Stimulated activated CD4-positive, alpha-beta T cell treated with anti-CD3 and anti-CD28 coated beads, Interleukin-4, amount 100 ng/mL, for 4 hours (primary cell): ENCODE data around the gene DLL4.

Source experiments
- DNase-seq, 2 experiments: peaks; one replicate each; pipeline ENCODE4 v3.0.0-alpha.2; 2020

DLL4 gene

DNA sequence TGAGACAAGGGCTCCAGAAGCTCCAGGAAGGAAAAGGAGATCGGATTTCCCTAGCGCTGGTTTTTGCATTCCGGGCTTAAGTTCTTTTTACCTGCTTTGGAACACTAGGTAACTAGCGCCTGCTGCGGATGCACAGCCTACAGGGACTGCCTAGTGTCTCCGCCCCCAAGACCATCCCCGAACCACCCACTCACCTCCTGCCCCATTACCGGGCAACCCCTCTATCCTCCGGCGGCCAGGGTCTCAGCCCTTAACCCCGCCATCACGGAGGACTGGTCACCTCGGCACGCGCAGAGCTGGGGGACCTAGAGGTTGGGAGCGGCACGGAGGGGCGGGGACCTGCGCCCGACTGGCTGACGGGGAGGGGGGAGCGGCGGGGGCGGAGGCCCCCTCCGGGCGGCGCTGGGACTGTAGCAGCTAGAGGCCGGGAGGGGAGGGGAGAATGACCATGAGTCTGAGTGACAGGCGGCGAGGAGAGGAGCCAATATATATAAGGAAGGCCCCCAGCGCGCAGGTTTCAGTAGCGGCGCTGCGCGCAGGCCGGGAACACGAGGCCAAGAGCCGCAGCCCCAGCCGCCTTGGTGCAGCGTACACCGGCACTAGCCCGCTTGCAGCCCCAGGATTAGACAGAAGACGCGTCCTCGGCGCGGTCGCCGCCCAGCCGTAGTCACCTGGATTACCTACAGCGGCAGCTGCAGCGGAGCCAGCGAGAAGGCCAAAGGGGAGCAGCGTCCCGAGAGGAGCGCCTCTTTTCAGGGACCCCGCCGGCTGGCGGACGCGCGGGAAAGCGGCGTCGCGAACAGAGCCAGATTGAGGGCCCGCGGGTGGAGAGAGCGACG lies at the start of gene DLL4:
Gene DLL4, plus strand, starts transcription at position 520 of the 839 bp plus-strand sequence. CDS start 329 bp downstream, outside the sequence.
- peak; percentile 28 to 38 for DNase-seq

DNA sequence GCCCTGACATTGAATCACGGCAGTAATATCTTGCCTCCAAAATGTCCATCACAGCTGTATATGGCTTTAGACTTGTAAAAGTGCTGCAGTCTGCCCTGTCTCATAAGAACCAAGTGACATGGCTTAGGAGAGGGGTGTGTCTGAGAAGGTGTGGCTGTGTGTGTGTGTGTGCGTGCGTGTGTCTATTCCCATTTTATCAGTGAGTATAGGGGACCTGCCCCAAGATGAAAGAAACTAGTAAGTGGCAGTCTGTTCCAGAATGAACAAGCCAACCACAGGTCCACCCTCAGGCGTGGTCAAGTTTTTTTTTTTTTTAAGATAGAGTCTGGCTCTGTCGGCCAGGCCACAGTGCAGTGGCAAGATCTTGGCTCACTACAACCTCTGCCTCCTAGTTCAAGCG lies 49.5 kb upstream of the DLL4 start:
- no peak for DNase-seq

DNA sequence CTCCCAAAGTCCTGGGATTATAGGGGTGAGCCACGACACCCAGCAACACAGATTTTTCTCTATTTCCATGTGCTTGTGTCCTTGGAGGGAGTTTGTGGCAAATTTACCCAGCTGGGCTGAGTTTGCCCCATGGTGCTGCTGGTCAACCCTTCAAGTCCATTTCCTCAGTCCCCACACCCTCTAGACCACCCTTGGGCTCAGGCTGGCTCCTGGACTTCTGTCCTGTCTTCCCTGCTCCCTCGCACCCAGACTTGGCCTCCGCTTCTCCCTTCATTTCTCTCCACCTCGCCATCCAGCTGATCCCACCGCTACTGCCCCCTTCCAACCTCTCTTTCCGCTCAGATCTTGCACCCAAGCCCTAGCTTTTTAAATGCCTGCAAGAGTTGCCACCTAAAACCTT lies 47.8 kb upstream of the DLL4 start:
- no peak for DNase-seq

DNA sequence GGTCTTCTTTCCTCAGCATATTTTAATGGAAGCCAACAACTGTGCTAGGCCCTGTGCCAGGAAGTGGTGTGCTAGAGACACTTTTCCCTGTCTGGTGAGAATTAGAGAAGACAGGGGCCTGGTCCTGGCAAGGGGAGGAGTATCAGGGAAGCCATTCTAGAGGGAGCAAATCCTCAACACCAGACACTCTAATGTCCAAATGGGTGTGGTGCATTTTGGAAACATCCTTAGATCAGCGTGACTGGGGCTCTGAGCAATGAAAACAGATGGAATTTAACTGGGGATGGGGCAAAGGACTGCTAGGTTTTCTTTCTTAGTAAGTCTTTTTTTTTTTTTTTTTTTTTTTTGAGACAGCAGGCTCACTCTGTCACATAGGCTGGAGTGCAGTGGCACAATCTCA lies 42.6 kb upstream of the DLL4 start:
- no peak for DNase-seq

DNA sequence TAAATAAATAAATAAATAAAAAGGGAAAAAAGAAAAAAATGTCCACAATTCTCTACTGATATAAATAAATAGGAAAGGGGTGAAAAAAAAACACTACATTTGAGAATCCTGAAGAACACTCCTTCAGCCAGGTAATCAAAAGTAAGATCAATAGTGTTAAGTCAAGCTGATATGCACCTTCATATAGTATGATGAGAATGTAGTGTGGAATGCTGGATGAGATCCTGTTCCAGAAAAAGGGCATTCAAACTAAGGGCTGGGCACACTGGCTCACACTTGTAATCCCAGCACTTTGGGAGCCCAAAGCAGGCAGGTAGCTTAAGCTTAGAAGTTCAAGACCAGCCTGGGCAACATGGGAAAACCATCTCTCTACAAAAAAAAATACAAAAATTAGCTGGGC lies 40.0 kb upstream of the DLL4 start:
- no peak for DNase-seq

DNA sequence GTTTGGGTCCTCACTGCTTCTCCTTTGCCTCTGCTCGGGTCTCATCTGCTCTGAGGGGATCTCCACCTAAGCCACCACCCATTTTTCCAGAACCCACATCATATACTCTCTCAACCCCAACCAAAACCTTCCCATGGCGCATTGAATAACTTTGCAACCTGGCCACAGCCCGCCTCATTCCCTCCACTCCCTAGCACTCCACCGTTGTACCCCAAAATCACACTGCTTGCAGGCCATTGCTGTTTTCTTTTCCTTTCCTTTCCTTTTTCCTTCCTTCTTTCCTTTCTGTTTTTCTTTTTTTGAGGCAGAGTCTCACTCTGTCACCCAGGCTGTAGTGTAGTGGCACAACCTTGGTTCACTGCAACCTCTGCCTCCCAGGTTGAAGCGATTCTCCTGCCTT lies 38.0 kb upstream of the DLL4 start:
- DNase-seq, result no peak

DNA sequence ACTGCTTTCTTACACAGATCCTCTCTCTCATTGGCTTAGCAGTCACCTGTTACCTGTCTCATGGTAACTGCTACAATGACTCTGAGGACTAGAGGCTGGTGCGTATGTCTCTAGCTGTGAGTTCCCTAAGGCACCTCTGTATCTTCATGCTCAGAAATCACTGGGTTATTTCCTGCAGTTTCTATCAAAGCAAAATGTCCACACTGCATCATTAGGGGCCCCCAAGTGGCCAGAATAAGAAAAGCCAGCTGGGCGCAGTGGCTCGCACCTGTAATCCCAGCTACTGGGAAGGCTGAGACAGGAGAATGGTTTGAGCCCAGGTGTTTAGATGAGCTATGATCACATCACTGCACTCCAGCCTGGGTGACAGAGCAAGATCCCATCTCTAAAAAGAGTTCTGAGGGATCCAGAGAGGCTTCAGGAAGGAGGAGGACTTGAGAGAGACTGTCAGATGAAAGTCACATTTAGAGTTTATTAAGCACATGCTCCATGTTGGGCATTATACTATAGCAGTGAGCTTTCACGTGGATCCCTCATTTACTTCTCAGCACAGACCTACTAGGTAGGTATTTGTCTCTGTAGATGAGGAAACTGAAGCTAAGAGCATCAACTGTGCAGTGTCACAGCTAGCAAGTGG lies 37.2 kb upstream of the DLL4 start:
- no peak for DNase-seq

DNA sequence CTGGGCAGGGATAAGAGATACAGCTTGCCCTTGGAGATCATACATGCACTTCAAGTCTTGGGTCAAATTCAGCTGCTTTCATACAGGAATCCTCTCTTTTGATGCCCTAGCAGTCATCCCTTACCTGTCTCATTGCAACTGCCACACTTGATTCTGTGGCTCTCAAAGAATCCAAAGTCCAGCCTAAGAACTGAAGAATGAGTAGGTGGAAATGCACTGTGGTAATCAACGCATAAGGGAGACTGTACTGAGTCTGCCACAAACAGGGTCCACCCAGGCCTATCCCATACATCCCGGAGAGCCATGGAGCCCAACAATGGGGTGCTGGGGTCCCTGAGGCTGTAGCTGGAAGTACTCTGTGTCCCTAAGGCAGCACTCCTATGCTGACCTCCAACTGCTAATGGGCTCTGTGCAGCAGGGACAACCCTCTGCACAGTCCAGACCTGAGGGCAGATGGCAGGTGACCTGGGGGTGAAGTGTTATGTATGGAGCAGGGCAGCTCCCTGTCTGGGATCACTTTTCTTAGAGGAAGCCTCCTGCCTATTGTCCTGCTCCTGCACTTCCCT lies 36.6 kb upstream of the DLL4 start:
- DNase-seq, result no peak

DNA sequence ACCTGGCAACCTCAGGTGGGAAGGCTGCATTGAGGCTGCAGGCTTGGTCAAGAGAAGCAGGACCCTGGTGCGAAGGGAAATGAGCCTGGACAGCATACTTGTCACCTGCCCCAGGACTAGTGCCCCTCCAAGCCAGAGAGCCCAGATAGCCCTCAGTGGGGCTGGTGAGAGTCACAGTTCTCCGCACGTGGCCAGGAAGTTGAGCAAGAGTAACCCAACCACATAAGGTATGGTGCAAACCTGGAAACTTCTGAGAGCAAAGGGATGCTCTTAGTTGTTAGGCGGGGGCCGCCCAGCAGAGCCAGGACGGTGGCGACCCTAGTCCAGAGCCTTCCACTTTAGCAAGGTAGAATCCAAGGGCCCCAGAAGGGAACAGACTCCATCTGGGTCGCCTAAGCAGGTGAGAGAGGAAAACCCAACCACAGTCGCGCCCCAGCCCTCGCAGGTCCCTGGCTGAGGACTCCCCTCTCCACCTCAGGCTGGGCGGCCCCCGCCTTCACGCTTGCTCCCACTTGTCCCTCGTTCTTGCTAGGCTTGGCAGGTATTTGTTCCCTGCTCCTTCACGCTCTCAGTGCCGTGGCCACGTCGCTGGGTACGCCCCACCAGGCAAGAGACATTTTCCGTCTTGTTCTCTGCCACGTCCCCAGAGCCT lies 36.0 kb upstream of the DLL4 start:
- DNase-seq, result no peak

DNA sequence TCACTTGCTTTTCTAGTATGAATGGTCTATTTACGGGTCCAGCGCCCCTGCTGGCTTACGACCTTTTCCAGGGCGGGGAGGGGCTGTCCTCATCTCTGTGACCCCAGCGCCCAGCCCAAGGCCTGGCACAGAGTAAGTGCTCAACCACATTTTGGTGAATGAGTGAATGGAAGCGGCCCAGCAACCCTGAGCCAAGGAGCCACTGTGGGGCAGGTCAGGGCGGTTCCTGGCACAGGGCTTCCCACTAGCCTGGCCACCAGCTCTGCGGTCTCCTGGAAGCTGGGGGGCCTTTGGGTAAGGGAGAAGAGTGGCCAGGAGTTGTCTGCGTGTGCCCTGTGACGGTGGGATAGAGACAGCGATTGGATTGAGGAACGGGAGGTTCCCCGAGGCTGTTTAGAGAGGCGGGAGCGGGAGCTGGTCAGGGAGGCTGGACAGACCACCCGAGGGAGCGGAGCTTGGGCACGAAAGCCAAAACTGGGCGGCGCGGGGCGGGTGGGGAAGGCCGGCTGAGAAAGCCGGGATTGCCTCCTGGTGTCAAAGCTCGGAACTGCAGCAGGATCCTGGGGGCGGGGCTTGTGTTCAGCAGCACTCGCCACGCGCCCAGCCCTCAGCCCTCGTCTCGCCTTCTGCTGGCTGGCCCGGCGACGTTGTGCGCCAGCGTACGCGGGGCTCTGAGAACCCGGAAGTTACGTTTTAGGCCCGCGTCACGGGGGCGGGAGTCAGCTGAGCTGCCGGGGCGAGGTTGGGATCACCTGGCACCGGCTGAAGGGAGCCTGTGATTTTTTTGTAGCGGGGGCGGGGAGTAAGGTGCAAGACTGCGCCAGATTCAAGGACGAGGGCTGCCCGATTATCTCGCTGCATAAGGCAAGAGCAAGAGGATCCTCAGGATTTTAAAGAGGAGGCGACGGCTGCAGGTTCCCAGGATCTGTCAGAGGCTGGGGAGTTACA lies 35.1 kb upstream of the DLL4 start, which contains the start of gene VPS18:
Gene VPS18, plus strand, starts transcription at position 718 of the 948 bp plus-strand sequence. CDS start 319 bp downstream, outside the sequence.
- DNase-seq, result peak; percentile 98 to 99

DNA sequence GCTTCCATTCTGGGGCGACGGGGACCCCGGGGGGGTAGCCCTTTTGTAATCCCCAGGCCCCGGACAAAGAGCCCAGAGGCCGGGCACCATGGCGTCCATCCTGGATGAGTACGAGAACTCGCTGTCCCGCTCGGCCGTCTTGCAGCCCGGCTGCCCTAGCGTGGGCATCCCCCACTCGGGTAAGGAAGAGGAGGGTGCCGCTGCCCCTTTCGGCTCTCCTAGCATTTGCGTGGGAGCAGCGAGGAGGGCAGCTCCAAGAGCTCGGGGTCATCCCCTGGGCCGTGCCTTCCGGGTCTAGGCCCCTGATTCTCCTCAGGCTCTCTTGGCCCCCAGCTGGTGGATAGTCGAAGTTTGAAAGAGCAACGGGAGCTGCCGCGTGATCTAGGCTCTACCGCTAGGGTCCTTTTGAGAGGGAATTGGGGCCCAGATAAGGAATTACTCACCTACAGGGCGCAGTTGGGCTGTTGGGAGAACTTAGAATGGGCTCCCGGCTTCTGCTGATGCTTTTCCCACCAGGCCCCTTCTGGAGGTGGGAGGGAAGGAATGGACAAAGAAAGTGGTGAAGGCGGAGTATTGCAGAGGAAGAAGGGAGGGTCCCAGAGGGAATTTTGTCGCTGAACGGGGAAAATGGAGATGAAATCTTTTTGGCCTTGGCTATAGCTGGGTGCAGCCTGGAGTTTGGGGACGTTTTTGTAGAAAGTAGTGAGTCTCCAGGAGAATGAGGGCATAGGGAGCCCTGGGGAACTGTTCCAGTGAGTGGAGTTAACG lies 34.3 kb upstream of the DLL4 start:
- peak; percentile 31 to 50 for DNase-seq

DNA sequence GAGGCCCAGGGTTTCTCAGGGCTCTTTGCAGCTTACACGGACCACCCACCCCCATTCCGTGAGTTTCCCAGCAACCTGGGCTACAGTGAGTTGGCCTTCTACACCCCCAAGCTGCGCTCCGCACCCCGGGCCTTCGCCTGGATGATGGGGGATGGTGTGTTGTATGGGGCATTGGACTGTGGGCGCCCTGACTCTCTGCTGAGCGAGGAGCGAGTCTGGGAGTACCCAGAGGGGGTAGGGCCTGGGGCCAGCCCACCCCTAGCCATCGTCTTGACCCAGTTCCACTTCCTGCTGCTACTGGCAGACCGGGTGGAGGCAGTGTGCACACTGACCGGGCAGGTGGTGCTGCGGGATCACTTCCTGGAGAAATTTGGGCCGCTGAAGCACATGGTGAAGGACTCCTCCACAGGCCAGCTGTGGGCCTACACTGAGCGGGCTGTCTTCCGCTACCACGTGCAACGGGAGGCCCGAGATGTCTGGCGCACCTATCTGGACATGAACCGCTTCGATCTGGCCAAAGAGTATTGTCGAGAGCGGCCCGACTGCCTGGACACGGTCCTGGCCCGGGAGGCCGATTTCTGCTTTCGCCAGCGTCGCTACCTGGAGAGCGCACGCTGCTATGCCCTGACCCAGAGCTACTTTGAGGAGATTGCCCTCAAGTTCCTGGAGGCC lies 29.5 kb upstream of the DLL4 start:
- no peak for DNase-seq

DNA sequence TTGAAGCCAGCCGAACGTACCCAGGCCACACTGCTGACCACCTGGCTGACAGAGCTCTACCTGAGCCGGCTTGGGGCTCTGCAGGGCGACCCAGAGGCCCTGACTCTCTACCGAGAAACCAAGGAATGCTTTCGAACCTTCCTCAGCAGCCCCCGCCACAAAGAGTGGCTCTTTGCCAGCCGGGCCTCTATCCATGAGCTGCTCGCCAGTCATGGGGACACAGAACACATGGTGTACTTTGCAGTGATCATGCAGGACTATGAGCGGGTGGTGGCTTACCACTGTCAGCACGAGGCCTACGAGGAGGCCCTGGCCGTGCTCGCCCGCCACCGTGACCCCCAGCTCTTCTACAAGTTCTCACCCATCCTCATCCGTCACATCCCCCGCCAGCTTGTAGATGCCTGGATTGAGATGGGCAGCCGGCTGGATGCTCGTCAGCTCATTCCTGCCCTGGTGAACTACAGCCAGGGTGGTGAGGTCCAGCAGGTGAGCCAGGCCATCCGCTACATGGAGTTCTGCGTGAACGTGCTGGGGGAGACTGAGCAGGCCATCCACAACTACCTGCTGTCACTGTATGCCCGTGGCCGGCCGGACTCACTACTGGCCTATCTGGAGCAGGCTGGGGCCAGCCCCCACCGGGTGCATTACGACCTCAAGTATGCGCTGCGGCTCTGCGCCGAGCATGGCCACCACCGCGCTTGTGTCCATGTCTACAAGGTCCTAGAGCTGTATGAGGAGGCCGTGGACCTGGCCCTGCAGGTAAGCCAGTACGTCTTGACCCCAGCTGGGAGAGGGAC lies 28.7 kb upstream of the DLL4 start:
- DNase-seq, result no peak

DNA sequence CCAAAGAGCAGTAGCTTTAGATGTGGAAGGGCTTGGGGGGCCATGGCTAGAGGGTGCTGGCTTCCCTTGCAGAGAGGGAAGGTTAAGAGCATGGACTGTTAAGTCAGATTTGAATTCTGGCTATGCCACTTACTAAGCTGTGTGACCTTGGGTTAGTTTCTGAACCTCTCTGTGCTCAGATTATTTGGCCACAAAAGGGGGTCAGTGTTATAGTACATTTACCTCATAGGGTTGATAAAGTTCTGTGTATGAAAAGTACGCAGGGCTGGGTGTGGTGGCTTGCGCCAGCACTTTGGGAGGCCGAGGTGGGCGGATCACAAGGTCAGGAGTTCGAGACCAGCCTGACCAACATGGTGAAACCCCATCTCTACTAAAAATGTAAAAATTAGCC lies 28.1 kb upstream of the DLL4 start:
- no peak for DNase-seq

DNA sequence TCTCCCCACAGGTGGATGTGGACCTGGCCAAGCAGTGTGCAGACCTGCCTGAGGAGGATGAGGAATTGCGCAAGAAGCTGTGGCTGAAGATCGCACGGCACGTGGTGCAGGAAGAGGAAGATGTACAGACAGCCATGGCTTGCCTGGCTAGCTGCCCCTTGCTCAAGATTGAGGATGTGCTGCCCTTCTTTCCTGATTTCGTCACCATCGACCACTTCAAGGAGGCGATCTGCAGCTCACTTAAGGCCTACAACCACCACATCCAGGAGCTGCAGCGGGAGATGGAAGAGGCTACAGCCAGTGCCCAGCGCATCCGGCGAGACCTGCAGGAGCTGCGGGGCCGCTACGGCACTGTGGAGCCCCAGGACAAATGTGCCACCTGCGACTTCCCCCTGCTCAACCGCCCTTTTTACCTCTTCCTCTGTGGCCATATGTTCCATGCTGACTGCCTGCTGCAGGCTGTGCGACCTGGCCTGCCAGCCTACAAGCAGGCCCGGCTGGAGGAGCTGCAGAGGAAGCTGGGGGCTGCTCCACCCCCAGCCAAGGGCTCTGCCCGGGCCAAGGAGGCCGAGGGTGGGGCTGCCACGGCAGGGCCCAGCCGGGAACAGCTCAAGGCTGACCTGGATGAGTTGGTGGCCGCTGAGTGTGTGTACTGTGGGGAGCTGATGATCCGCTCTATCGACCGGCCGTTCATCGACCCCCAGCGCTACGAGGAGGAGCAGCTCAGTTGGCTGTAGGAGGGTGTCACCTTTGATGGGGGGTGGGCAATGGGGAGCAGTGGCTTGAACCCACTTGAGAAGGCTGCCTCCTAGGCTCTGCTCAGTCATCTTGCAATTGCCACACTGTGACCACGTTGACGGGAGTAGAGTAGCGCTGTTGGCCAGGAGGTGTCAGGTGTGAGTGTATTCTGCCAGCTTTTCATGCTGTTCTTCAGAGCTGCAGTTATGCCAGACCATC lies 26.3 kb upstream of the DLL4 start:
- no peak for DNase-seq

DNA sequence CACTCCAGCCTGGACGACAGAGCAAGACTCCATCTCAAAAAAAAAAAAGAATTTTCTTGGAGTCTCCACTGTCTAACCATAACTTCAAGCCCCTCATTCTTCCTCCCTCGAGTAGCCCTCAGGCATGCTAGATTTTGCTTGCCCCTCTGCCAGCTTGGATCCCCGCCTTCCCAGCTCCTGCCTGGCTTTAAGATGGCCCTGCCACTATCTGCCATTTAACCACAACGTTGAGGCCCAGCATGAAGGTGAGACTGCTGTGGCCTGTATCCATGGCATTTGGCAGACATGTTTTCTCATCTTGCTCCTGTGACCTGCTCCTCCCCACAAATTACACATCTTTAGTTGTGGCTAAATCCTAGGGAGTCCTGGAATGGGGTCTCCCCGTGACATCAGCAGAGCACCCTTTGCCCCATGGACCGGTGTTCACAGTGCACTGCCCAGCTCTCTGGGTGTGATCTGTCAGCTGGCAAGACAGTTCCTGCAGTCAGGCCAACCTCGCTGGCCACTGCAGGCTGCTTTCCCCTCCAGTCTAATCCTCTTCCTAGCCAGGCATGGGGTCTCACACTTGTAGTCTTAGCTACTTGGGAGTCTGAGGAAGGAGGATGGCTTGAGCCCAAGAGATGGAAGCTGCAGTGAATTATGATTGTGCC lies 24.5 kb upstream of the DLL4 start:
- DNase-seq, result no peak

DNA sequence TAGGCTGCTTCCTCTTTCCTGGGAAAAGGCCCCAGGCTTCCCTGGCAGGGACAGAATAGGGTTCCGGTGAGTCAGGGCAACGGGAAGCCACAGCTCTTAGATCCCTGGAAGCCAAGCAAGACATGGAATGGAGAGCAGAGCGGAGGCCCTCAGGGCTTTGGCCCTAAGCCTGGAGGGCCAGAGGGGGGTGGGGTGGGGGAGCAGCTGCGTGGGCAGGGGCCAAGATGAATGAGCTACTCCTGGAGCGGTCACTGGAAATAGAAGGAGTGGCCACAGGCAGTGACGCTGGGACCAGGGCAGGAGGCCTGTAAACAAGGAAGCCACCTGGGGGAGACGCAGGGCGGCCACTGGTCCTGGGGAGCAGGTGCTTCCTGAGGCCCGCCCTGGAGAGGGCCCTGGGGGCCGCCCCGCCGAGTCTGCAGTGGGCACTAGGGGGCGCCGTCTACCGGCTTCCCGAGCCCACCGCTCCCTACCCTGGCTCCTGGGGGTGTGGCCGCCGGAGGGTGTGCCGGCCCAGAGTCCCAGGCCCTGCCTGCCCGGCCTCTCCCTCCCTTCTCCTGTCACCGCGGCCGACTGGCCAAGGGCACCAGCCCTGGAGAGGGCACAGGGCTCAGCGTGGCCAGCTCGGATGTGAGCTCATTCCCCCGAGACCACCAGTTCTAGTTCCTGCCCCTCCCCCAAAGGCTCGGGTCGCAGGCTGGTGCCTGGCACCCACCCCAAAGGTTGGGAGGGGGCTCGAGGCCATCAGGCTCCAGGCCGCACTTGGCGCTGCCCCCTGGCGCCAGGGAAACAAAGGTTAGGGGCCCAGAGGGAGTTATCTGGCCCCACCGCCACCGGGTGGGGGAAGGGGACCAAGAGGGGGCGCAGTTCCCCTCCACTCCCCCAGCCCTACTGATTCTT lies 22.8 kb upstream of the DLL4 start:
- DNase-seq, result peak; percentile 66 to 76
